GM18498 (cell line): ENCODE data around the gene MYO1B.

Experiments
- ATAC-seq: cut with Tn5 transposase; IDR thresholded peaks from one replicate; pipeline ENCODE4 v1.9.1; 2021; ENCODE audit warnings: mild to moderate bottlenecking, moderate library complexity; ENCODE audit not compliant: unreplicated experiment

MYO1B gene

GRCh38 chr2:191296083-191297006 is 51.1 kb downstream of the MYO1B start:
- no peak for ATAC-seq

- ATAC-seq = no peak
These were observed 51.8 kb downstream of the MYO1B start for GRCh38 chr2:191297033-191297432.

DNA sequence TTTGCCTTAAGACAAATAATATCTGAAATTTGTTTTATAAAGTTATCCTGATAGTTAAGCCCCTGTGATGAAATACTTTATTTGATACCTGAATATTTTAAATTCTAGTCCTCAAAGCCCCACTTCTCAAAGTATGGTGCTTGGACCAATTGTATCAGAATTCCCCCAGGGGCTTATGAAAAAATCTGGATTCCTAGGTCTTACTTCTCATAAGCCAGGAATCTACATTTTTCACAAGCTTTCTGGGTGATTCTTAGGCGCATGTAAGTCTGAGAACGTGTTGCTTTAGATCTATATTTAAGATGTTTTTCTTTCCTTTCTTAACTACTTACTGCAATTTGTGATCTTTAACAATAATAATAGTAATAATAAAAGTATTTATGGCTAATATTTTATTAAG is 53.1 kb downstream of the MYO1B start:
- ATAC-seq = no peak

DNA sequence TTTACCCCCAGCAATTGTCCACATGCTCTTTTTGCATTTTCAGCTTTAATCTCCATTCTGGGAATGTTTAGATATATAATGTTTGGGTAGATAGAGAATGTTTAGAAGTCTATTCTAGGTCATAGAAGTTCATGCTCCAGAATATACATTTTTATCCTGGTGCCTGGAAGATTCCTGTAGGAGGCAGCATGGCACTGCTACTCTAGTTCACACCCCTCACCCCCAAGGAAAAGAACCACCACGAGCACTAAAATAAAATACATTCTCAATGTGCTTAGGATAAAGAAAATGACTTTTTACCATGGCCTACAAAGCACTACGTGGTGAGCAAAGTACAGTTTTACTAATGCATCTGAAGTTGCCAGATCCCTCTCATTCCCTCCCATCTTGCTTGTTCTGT is 53.8 kb downstream of the MYO1B start:
- no peak for ATAC-seq

DNA sequence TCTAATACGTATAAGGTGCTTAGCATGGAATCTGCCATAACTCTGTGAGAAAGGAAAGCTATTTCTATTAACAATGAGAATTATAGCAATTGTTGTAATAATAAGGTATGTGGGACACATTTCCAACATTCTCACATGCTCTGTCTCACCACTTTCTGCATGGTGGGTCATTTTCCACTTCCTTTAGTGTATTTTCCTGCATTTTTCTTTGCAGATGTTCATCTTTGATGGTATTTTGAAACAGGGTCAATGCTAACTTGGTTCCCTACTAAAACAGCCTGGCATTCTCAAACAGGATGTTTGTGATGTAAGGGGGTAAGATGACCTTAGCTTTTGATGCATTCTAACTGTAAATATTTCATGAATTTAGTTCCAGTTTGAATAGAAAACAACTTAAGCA is 54.7 kb downstream of the MYO1B start:
- ATAC-seq = no peak

GRCh38 chr2:191301971-191302370 is 56.8 kb downstream of the MYO1B start:
- ATAC-seq = no peak

DNA sequence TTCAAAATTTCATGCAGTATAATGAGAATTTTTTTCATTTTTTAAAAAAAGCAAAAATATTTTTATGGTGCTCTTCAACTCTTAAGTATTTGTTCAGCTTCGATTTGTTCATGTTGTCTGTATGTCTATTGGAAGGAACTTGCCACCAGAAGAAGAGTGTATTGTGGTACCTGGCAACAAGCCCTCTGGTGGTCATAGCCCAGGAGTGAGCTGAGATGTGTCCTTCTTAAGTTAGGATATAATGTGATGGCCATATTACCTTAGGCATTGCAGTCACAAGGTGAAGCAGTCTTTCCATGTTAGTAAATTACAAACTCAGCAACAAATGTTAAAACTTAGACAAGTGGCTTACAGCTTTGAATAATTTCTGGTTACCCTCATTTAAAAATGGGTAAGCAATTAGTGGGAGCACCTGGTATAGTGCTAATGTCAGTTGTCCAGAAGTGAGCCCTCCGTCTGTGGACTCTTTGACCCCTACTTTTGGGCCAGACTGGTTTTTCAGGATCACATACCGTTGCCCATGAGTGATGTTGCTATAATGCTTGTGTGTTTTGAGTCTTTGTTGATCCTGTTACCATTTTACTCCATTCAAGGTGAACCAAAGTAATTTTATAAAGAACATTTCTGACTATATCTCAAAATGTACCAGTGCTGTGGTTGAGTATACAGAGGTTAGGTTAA is 57.4 kb downstream of the MYO1B start:
- ATAC-seq = peak; percentile 79

GRCh38 chr2:191303140-191304005 is 58.2 kb downstream of the MYO1B start:
- ATAC-seq = no peak

DNA sequence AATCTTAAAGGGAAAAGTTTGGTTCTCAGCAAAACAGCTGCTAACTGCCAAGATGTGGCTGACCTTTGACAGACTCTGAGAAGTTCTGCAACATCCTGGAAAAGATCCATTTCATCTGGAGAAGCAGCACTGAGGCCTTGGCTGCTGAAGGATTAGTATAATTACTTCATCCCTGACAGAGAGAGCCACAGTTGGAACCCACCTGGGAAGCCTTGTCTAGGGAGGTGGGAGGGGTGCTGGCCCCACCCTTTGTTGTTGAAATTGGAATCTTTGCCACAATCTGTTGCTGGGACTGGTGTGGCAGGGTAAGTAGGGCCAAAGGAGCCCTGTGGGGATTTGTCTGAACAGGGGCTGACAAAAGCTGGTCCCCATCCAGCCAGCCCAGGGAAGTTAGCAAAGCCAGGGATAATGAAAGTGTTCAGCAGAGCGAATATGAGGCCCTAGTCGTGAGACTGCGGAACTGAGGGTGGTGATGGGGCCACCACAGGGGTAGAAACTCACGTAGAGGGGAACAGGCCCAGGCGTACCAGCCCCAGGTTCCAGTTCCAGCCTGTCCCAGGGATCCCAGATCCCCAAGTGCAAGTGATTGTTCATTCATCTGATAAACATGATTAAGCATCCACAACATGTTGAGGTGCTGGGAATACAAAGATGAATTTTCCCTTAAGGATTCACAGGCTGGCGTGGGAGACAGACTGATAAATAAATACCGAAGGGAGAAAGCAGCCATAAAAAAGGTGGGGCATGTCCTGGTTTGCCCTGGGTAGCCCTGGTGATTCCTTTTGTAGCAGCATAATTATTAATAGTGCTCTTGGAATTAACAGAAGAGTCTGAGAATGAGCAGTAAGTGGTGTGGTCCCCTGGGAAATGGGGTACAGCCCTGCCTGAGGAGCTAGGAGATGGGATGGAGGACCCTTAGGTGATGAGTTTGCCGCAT is 60.0 kb downstream of the MYO1B start:
- no peak for ATAC-seq

- ATAC-seq = no peak
These were observed 62.8 kb downstream of the MYO1B start for GRCh38 chr2:191308026-191308425.

DNA sequence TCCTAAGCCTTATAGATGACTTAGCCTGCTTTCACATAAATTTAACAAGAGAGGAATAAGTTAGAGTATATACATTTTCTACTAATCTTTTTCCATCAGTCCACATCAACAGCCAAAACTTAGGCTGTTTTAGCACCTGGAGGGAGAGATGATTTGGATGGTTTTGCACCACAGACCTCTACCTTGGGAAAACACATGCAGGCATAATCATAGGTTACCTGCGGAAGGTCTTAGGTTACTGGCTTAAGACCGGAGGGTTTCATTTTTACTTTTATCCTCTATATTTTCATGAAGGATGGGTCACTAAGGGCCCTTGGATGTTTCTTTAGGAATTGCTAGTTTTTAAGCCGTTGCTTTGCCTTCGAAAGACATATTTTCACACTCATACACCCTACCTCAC is 66.0 kb downstream of the MYO1B start:
- no peak for ATAC-seq

DNA sequence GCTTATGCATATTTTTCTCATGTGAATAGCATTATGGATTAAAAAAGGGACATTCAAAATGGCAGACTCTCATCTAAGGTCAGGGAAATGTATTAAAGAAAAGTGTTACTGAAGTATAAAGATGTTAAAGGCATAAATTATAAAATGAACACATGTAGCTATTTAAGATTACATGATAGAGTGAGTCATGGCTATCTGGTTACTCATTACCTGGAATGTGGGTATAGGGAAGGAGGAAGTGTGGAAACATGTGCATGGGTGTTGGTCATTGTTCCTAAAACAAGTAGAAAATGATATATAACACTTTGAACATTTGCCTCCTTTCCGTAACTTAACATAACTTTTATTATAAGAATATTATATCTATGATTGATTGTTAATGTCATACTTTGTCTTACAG is 66.4 kb downstream of the MYO1B start:
- ATAC-seq = no peak

- no peak for ATAC-seq
These were observed 67.0 kb downstream of the MYO1B start for GRCh38 chr2:191312163-191312562.

DNA sequence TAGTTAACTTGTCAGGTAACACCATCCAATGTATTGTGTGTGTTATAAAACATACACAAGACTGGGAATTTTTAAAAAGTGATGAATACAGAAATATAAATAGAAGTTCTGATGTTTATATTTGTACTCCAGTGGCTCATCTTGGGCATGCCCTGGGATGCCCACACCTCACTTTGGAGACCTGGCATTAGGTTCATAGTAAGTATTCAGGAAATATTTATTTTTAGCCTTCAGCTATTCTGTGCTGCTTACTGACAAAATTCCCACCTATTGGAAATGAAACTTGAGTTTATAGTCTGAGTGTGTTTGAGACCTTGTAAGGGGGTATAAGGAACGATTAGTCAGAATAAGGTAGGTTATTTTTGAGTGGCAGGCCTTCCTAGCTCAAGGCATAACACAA is 67.5 kb downstream of the MYO1B start:
- no peak for ATAC-seq

DNA sequence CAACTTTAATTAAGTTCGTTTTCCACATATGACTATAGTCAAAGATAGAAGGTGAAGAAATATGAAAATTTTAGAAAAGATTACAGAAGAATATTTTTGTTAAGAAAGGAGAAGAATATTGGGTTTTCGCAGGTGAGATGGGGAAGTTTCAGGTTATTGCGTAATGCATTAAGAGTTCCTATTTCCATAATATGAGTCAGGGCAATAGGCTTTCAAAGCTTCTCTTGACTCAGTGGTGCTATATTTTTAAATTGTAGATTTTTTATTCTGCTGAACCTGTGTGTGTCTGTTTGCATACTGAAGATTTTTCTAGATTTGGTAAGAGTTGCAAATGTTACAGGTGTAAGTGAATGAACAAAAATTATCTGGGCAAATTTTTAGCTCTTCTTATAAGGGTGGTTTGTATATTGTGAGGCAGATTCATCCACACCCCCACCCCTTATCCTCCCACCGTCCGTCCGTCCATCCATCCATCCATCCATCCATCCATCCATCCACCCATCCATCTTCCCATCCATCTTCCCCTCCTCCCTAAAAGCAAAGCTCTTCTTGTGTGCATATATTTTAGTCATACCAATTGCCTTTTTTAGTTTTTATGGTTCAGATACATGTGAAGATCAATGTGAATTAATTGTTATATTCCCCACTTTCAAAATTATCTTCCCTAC is 69.6 kb downstream of the MYO1B start:
- ATAC-seq = no peak

DNA sequence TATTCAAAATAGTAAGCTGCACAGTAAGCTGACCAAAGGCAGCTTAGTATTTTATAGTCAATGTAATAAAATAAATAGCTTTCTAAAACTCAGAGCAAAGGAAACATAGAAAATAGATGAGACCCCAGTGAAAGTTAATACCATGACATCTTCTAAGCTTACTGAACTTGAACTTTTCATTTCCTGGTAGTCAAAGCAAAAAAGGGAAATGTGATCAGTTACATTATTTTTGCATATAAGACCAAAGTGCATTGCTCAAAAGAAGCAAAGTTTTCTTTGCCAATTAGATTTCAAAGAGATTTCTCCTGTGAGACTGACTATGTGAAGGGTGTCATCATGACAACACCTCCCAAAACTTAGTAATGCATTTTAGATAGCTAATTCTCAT is 70.2 kb downstream of the MYO1B start:
- ATAC-seq = no peak

DNA sequence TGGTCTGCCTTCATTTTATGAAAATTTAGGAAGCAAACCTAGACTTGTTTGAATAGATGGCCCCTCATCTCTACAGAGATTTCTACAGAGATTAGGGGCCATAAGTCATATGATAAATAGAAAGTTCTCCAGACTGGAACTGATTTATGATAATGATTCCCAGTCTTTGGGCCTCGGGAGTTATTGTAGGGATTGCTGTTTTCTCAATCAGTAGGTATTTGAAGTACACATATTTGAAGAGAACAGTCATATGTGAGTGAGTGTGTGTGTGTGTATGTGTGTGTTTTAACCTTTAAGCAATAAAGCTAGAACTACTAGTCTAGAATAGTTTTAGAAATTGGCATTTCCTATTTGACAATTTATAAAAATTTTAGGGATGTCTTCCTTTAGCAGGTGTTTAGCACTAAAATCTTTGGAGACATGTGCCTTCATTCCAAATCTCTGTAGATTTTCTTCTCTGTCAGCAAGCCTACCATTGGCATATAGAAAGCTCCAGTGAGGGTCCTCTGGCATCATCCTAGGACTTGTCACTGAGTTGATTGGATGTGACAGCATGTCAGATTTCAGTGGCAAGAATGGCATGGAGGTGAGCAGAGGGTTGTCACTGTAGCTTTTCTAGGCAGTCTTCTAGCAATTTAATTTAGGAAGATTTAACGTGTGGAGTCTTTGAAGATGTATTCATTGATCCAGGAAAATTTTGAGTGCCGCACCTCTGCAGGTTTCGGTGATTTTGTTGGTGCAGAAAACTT is 71.2 kb downstream of the MYO1B start:
- no peak for ATAC-seq

DNA sequence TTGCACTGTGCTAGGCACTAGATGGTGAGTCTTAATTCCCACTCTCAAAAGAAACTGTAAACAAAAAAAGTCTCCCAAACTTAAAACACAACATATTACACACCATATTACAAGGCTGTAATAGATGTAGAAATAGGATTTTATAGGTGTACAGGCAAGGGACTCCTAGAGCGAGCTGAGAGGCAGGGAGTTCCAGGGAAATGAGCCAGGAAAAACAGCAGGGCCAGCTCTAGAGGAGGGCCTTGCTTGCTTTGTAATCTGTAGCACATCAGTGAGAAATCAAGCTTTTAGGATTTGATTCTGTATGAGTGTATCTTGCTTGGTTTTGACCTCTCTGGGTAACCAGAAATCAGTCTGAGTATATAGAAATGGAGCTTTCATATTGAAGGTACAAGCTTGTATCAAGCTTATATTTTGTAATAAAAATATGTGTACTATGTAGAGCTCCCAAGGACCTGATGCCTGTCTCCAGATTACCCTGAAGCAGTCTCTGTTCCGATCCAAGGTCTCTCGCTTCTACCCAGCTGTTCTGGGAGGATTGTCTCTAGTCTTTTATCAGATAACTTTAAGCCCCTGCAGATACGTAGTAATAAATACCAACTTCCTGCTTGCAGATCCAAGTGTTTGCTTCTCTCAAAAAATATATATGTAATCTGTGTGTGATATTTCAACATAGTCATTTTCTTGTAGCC is 73.0 kb downstream of the MYO1B start:
- ATAC-seq = no peak

DNA sequence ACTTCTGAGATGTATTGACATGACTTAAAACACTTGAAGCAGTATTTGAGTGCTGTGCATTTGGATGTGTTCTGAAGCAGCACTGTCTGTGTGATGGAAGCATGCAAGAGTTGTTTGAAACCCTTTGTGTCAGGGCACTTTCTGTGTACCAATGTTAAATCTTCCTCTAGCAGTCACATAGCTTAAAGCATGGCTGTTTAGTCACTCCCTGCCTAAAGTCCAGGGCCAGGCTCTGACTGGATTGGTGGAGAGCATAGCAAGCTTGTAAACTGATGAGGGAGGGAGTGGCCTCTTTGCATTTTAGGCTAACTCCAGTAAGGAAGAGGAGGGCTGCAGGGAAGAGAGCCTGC is 73.5 kb downstream of the MYO1B start:
- ATAC-seq = no peak
